Measurements from ENCODE around the gene ACTR8. TPM values are rescaled to one million over a fixed set of nuclear protein-coding genes. Genes with fewer than 3 reads are reported as not detected.

The ACTR8 gene
- total and polyA plus RNA-seq, 2 of the 4 experiments (the other 2 are of a cell fraction), result 20.3 to 31.4 TPM

DNA sequence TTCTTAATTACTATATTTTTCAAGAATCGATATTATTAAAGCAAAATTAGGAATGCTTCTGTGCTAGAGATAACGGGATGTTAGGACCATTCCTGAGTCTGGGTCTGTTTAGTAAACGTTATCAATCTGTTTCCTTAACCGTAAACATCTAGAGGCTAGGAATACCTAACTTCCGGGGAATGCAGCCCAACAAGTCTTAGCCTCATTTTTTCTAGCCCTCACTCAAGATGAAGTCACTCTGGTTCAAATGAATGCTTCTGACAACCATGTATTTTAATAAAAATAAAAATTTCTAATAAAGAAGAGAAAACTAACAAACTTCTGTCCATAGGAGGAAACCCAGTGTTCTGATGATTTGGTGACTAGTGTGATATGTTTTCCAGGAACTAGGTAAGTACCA lies 20.8 kb upstream of the ACTR8 start:
- H3K4me2 ChIP-seq (ENCODE audit: low read depth, low read length), result no peak overlapping the region
- in situ Hi-C loops (cut with MboI; ENCODE audit: low sequenced_read_pairs) (no loop called here), dilution Hi-C loops (cut with HindIII; ENCODE audit: low sequenced_read_pairs, unreplicated experiment) (no loop called here), intact Hi-C loops (cut with micrococcal nuclease) (no loop called here)
- H2BK20ac ChIP-seq (ENCODE audit: low read depth, low read length), result no peak overlapping the region
- H2AFZ ChIP-seq (replicated peaks; ENCODE audit: low read length, poor library complexity), result no peak overlapping the region
- H2BK5ac ChIP-seq (ENCODE audit: low read depth, low read length, poor library complexity, severe bottlenecking), result no peak overlapping the region
- POLR2A ChIA-PET (ENCODE audit: unreplicated experiment), result no interaction called here
- H3K9ac ChIP-seq (ENCODE audit: low read depth, low read length), result no peak overlapping the region
- H3K9me1 ChIP-seq (ENCODE audit: insufficient read depth, low read length), result no peaks in the 10 kb centered on the region
- H3K79me1 ChIP-seq (ENCODE audit: low read depth in 1 of 2, low read length in 2 of 2), result no peaks in the 10 kb centered on the region
- H4K8ac ChIP-seq (ENCODE audit: low read depth in 2 of 2, low read length in 2 of 2), result no peak overlapping the region
- H3K36me3 ChIP-seq (ENCODE audit: control insufficient read depth, insufficient read depth, low read length), result no peaks in the 10 kb centered on the region
- no peak overlapping the region for H4K91ac ChIP-seq (ENCODE audit: insufficient read depth, low read depth, low read length)
- no CpG with 5 or more reads among the region's 5 CpGs for WGBS, 2 experiments (ENCODE audit: extremely low coverage in 2 of 2, insufficient read length in 1 of 2)
- peaks cover 1% of the 10 kb centered on the region for H3K27me3 ChIP-seq (ENCODE audit: control insufficient read depth, insufficient read depth, low read length)
- no peak overlapping the region for H3K14ac ChIP-seq (replicated peaks; ENCODE audit: low read depth, low read length)
- H3K9me3 ChIP-seq (ENCODE audit: control insufficient read depth, insufficient read depth, low read length), result no peaks in the 10 kb centered on the region
- no peak overlapping the region for H3K27ac ChIP-seq (ENCODE audit: insufficient read depth, low read length)
- H3K23ac ChIP-seq (ENCODE audit: low read depth, low read length), result no peak overlapping the region
- H3K56ac ChIP-seq (ENCODE audit: extremely low read depth, insufficient read depth, low read length), result no peak overlapping the region
- DNase-seq, result no peak
- BruUV-seq (replicated peaks), result no TSS peak
- no peak overlapping the region for H2BK15ac ChIP-seq (ENCODE audit: low read depth, low read length)
- H4K20me1 ChIP-seq (ENCODE audit: insufficient read depth, low read length), result no peaks in the 10 kb centered on the region
- H2AK9ac ChIP-seq (replicated peaks; ENCODE audit: low read depth, low read length, poor library complexity), result no peak overlapping the region
- H3K4ac ChIP-seq (ENCODE audit: low read depth, low read length), result no peak overlapping the region
- CTCF ChIA-PET, result interaction anchor here (0.6 kb wide), 1 partner anchor 778 kb away, joined by 4 read pairs; no protein-coding TSS in a partner anchor
- H2BK120ac ChIP-seq (ENCODE audit: low read depth, low read length), result no peak overlapping the region
- no peak overlapping the region for H4K5ac ChIP-seq (ENCODE audit: low read depth, low read length)
- H3K4me1 ChIP-seq (ENCODE audit: control insufficient read depth, insufficient read depth, low read length), result no peaks in the 10 kb centered on the region
- TF ChIP-seq RFX5 (IDR thresholded peaks at IDR 0.05; ENCODE audit: low read depth, low read length), result no peak
- no peak for TF ChIP-seq SMC3 (IDR thresholded peaks at IDR 0.05; ENCODE audit: low read depth, low read length)
- no peak for TF ChIP-seq CHD1 (IDR thresholded peaks at IDR 0.05; ENCODE audit: low read depth, low read length)
- TF ChIP-seq RCOR1 (IDR thresholded peaks at IDR 0.05; ENCODE audit: insufficient replicate concordance, low read length), result no peak
- TF ChIP-seq NFE2L2 (IDR thresholded peaks at IDR 0.05; ENCODE audit: low read depth, low read length), result no peak
- TF ChIP-seq, protein P1, sequence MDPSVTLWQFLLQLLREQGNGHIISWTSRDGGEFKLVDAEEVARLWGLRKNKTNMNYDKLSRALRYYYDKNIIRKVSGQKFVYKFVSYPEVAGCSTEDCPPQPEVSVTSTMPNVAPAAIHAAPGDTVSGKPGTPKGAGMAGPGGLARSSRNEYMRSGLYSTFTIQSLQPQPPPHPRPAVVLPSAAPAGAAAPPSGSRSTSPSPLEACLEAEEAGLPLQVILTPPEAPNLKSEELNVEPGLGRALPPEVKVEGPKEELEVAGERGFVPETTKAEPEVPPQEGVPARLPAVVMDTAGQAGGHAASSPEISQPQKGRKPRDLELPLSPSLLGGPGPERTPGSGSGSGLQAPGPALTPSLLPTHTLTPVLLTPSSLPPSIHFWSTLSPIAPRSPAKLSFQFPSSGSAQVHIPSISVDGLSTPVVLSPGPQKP (IDR thresholded peaks at IDR 0.05; ENCODE audit: borderline replicate concordance, low read depth, low read length), result no peak
- no peak for TF ChIP-seq MAFK (IDR thresholded peaks at IDR 0.05; ENCODE audit: low read depth, low read length)
- TF ChIP-seq, protein P2, sequence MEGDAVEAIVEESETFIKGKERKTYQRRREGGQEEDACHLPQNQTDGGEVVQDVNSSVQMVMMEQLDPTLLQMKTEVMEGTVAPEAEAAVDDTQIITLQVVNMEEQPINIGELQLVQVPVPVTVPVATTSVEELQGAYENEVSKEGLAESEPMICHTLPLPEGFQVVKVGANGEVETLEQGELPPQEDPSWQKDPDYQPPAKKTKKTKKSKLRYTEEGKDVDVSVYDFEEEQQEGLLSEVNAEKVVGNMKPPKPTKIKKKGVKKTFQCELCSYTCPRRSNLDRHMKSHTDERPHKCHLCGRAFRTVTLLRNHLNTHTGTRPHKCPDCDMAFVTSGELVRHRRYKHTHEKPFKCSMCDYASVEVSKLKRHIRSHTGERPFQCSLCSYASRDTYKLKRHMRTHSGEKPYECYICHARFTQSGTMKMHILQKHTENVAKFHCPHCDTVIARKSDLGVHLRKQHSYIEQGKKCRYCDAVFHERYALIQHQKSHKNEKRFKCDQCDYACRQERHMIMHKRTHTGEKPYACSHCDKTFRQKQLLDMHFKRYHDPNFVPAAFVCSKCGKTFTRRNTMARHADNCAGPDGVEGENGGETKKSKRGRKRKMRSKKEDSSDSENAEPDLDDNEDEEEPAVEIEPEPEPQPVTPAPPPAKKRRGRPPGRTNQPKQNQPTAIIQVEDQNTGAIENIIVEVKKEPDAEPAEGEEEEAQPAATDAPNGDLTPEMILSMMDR (conservative IDR thresholded peaks at IDR 0.05; ENCODE audit: low read depth, low read length), result no peak
- TF ChIP-seq MXI1 (IDR thresholded peaks at IDR 0.05; ENCODE audit: borderline replicate concordance, low read depth, low read length), result no peak
- no peak for TF ChIP-seq FOS (IDR thresholded peaks at IDR 0.05; ENCODE audit: low read depth, low read length)
- TF ChIP-seq MAZ (IDR thresholded peaks at IDR 0.05; ENCODE audit: borderline replicate concordance, low read depth, low read length), result no peak
- TF ChIP-seq, protein P3, sequence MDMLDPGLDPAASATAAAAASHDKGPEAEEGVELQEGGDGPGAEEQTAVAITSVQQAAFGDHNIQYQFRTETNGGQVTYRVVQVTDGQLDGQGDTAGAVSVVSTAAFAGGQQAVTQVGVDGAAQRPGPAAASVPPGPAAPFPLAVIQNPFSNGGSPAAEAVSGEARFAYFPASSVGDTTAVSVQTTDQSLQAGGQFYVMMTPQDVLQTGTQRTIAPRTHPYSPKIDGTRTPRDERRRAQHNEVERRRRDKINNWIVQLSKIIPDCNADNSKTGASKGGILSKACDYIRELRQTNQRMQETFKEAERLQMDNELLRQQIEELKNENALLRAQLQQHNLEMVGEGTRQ (IDR thresholded peaks at IDR 0.05; ENCODE audit: low read depth, low read length), result no peak
- TF ChIP-seq BHLHE40 (IDR thresholded peaks at IDR 0.05; ENCODE audit: low read depth, low read length), result no peak
- no peak for TF ChIP-seq CEBPB (IDR thresholded peaks at IDR 0.05; ENCODE audit: low read depth, low read length)
- TF ChIP-seq POLR2A (IDR thresholded peaks at IDR 0.05; ENCODE audit: low read depth, low read length), result no peak
- TF ChIP-seq RAD21 (IDR thresholded peaks at IDR 0.05; ENCODE audit: low read length), result no peak
- H2AK5ac ChIP-seq (ENCODE audit: low read depth, low read length), result no peak overlapping the region
- no peak overlapping the region for H3K4me3 ChIP-seq (ENCODE audit: insufficient read depth, low read depth, low read length)
- no peak for ATAC-seq (ENCODE audit: low read depth)
- H3K18ac ChIP-seq (ENCODE audit: low read depth, low read length), result no peak overlapping the region
